HG03196 (cell line): Measurements from ENCODE around the gene POLR2C.

ENCODE experiments used
- ATAC-seq: cut with Tn5 transposase; IDR thresholded peaks from one replicate; pipeline ENCODE4 v1.9.1; 2021; ENCODE audit not compliant: unreplicated experiment

POLR2C gene

GRCh38 chr16:57500578-57501111, 38.2 kb downstream of the POLR2C start:
- ATAC-seq, result no peak

- ATAC-seq, result no peak
Observed at GRCh38 chr16:57501492-57501891, 39.0 kb downstream of the POLR2C start.

GRCh38 chr16:57502048-57502775, 39.7 kb downstream of the POLR2C start:
- no peak for ATAC-seq

GRCh38 chr16:57503366-57503765, 40.9 kb downstream of the POLR2C start:
- no peak for ATAC-seq

GRCh38 chr16:57504001-57504400, 41.5 kb downstream of the POLR2C start:
- no peak for ATAC-seq

- no peak for ATAC-seq
Observed at GRCh38 chr16:57504491-57504890, 42.0 kb downstream of the POLR2C start.

- no peak for ATAC-seq
Observed at GRCh38 chr16:57505169-57505568, 42.7 kb downstream of the POLR2C start.

- ATAC-seq, result no peak
Observed at GRCh38 chr16:57507136-57508034, 44.9 kb downstream of the POLR2C start.

- no peak for ATAC-seq
Observed at GRCh38 chr16:57508035-57508425, 45.6 kb downstream of the POLR2C start.

GRCh38 chr16:57509231-57509923, 46.9 kb downstream of the POLR2C start:
- no peak for ATAC-seq

GRCh38 chr16:57510016-57510871, 47.8 kb downstream of the POLR2C start:
- ATAC-seq, result no peak

- ATAC-seq, result no peak
Observed at GRCh38 chr16:57512296-57513001, 50.0 kb downstream of the POLR2C start.

- ATAC-seq, result no peak
Observed at GRCh38 chr16:57513371-57514102, 51.1 kb downstream of the POLR2C start.

- no peak for ATAC-seq
Observed at GRCh38 chr16:57514371-57514770, 51.9 kb downstream of the POLR2C start.

GRCh38 chr16:57514791-57515600, 52.5 kb downstream of the POLR2C start:
- no peak for ATAC-seq

GRCh38 chr16:57516176-57516725, 53.8 kb downstream of the POLR2C start:
- no peak for ATAC-seq

GRCh38 chr16:57516773-57517172, 54.3 kb downstream of the POLR2C start:
- ATAC-seq, result no peak
